NCI-H187 treated with DMSO at 0.1 percent for 48 hours (cell line): ENCODE measurements around the gene ZNF521.
"Not testable (repeated sequence)": the region's sequence is repeated elsewhere in the genome, so short reads cannot be mapped to it uniquely, and the experiment has no call there.

ENCODE experiments used
- DNase-seq: peaks from one replicate; lab custom pipeline; 2025; lab: John Stamatoyannopoulos, UW

The ZNF521 gene

GRCh38 chr18:25289001-25289631 lies 62.9 kb downstream of the ZNF521 start:
- DNase-seq = no peak

- no peak for DNase-seq
Measured at GRCh38 chr18:25288340-25288938, 63.5 kb downstream of the ZNF521 start.

DNA sequence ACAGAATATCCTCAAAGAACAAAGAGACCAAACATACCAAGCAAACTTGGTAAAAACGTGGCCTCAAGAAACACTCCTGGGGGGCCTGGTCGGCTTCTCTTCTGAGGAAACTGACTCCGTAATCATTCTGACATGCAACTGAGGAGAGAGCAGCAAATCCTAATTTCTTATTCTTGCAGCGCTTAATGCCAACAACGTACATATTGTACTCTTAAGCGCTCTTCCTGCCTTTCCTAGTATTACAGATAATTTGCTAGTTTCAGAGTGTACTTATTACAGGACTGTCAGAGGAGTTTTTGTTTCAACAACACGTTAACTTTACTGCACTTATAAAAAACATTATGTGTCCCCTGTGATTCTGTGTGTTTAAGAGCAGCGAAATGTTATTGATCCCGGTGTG lies 64.9 kb downstream of the ZNF521 start:
- no peak for DNase-seq

DNA sequence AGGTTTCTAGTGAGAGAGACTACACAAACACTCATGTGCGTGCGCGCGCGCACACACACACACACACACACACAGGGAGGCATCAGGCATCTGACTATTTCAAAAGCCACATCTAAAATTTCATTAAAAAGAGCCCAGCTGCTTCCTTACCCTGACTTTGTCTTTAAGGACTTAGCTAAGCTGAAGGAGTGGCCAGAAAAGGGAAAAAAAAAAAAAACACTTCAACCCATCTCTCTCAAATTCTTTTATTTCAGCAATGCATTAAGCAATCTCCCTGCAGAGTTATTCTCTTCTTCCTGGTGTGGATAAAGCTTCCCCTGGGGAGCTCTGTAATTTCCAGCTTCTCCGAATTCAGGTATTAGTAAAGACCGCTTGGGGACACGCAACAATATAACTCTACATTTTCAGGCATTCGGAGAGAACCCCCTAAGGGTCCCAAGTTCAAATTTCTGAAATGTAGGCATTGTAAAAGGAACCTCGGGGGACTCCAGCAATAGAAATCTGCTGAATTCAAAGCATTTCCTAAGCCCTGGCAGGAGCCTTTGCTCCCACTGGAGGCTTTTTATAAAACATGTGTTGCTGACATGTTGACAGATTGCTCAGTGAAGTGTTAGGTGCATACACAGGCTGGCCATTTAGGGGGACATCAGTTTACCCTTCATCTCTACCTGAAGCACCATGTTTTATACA lies 67.0 kb downstream of the ZNF521 start:
- DNase-seq = peak; percentile 51

- no peak for DNase-seq
Measured at GRCh38 chr18:25284281-25284680, 67.7 kb downstream of the ZNF521 start.

DNA sequence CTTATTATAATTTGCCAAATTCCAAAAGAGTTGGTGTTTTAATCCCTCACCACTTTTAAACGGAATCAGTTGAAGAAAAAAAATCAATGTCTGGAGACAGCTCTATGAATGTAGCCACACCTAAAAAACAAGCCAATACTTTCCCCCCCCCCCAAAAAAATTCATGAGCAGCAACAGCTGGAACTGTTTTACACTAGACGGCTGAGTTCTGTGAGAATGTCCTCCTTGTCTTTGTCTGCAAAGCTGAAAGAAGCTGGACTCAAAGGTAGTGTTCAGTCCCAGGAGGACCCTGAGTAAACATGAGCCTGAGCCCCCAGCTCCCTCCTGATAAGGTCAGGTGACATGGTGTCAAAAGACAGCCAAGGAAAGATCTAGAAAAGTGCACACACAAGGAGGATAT lies 68.2 kb downstream of the ZNF521 start:
- DNase-seq = no peak

- DNase-seq = peak; percentile 64
Measured at GRCh38 chr18:25282896-25283703, 68.9 kb downstream of the ZNF521 start.

- DNase-seq = no peak
Measured at GRCh38 chr18:25282282-25282681, 69.7 kb downstream of the ZNF521 start.

GRCh38 chr18:25281556-25281955 lies 70.4 kb downstream of the ZNF521 start:
- DNase-seq = no peak

DNA sequence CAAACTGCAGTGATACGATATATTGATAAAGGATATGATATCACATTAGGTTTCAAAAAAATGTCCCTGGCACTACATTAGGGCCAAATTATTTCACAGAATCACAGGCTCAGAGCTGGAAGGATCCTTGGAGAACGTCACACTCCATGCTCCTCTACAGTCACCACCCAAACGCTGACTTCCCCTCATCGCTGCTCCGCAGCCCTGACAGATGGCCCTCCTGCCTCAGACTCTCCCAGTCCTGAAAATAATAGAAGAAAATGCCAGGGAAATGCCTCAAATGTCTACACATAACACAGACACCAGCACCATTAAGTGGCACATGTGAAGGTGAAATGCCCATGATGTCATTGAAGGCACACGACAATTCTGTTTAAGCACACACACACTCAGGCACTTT lies 72.0 kb downstream of the ZNF521 start:
- DNase-seq = no peak

- no peak for DNase-seq
Measured at GRCh38 chr18:25279556-25279955, 72.4 kb downstream of the ZNF521 start.

- DNase-seq = no peak
Measured at GRCh38 chr18:25279133-25279532, 72.8 kb downstream of the ZNF521 start.

- no peak for DNase-seq
Measured at GRCh38 chr18:25278394-25278793, 73.6 kb downstream of the ZNF521 start.

GRCh38 chr18:25275412-25276001 lies 76.5 kb downstream of the ZNF521 start:
- DNase-seq = peak; percentile 15

GRCh38 chr18:25274926-25275325 lies 77.0 kb downstream of the ZNF521 start:
- DNase-seq = no peak

GRCh38 chr18:25266931-25267527 lies 84.9 kb downstream of the ZNF521 start:
- DNase-seq = not testable (repeated sequence)

GRCh38 chr18:25262920-25263319 lies 89.0 kb downstream of the ZNF521 start:
- DNase-seq = no peak

- no peak for DNase-seq
Measured at GRCh38 chr18:25261768-25262167, 90.2 kb downstream of the ZNF521 start.

DNA sequence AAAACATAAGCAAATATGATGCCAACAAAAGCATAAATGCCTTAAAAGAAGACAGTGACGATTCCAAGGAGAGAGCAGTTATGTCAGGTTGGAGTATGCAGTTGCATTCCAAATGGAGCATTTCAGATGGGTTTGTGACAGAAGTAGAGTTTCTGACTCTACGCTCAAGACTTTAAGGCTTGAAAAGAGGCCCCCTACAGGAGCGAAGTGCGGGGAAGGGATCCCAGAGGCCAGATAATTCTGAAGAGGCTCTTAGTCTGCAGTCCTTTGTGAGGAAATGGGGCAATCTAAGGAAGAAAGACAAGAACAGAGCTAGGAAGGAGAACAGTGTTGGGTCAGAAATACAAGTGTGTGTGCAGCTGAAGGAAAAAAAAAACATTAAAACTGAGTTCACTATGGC lies 95.5 kb downstream of the ZNF521 start:
- DNase-seq = no peak

DNA sequence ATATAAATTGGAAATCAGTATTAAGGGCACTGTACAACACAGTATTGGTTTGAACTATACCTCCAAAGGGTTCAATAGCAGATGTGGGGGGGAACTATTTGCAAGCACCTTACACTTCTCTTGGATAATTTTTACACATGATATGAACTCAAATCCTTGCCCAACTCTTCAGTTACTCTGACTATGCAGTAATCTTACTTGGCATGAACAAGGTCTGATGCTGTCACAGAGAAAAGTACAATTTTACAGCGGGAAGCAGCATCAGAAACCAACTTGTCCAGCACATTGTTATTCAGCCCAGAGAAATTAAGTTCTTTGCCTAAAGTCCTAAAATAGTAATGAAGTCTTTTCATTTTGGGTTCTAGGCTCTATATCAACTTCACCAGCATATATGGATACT lies 98.2 kb downstream of the ZNF521 start:
- DNase-seq = no peak

GRCh38 chr18:25253136-25253535 lies 98.8 kb downstream of the ZNF521 start:
- DNase-seq = no peak

DNA sequence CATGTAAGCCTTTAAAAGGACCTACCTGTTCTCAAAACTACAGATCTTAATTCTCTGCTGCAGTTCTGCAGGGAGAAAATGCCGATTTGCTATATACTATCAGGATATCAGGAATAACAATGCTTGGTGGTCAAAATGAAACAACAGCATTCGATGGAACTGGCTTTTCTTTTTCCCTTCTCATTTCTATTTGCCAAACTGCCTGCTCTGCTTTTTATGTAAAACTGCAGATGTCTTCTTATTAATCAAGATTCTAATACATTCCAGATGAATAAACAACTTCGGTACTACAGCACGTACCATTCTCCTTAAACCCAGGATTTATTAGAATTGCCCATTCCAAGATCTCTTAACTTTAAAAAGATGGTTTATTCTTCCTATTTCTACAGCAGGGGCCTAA lies 100.9 kb downstream of the ZNF521 start:
- no peak for DNase-seq
